Fibroblast of pulmonary artery (primary cell): Measurements from ENCODE around the gene SETBP1.
A peak's percentile ranks its signal among the peaks of the same experiment; 100 is the strongest.

Experiments used
- DNase-seq: peaks from one replicate; pipeline ENCODE4 v3.0.0-alpha.2; 2010; ENCODE audit warnings: low read depth
- H3K4me3 ChIP-seq: replicated peaks from 2 replicates; pipeline ENCODE4 v1.5.1; 2011; ENCODE audit warnings: low read depth, mild to moderate bottlenecking, control low read depth, low read length, moderate library complexity
- CTCF ChIP-seq: IDR thresholded peaks from 2 replicates; pipeline ENCODE4 v1.5.1; 2011; ENCODE audit warnings: mild to moderate bottlenecking, control low read depth, low read length, inconsistent platforms; ENCODE audit errors: missing control alignments

Gene SETBP1

GRCh38 chr18:44936485-44936884, 255.8 kb downstream of the SETBP1 start:
- no peak for TF ChIP-seq CTCF
- DNase-seq = no peak
- no peak overlapping the region for H3K4me3 ChIP-seq

GRCh38 chr18:44937960-44938719, 257.5 kb downstream of the SETBP1 start:
- DNase-seq = no peak
- no peak for TF ChIP-seq CTCF
- H3K4me3 ChIP-seq = no peak overlapping the region

GRCh38 chr18:44938720-44939665, 258.3 kb downstream of the SETBP1 start:
- DNase-seq = no peak
- no peak for TF ChIP-seq CTCF
- H3K4me3 ChIP-seq = no peak overlapping the region

GRCh38 chr18:44941516-44941915, 260.8 kb downstream of the SETBP1 start:
- no peak for TF ChIP-seq CTCF
- H3K4me3 ChIP-seq = no peak overlapping the region
- DNase-seq = no peak

GRCh38 chr18:44942073-44942472, 261.4 kb downstream of the SETBP1 start:
- no peak overlapping the region for H3K4me3 ChIP-seq
- DNase-seq = no peak
- TF ChIP-seq CTCF = no peak

GRCh38 chr18:44943311-44943881, 262.7 kb downstream of the SETBP1 start:
- DNase-seq = peak; percentile 3
- TF ChIP-seq CTCF = no peak
- H3K4me3 ChIP-seq = no peak overlapping the region
